PC-9 (cell line): ENCODE data around the gene AKR7A3. TPM values are rescaled to one million over a fixed set of nuclear protein-coding genes. Genes with fewer than 3 reads are reported as not detected.

Experiments
- BruUV-seq: library from RNA; stranded (reverse); fragments of 400-500 nt; replicated peaks from 2 replicates; lab custom pipeline; 2021; lab: Mats Ljungman, UMichigan
- CTCF ChIA-PET: fragments of 300-600 bp; sonication (Branson Sonifier 250); formaldehyde crosslinking; loops from one replicate; lab custom pipeline; 2022; ENCODE audit warnings: antibody characterized with exemption; lab: Charles Lee
- POLR2A ChIA-PET: fragments of 300-600 bp; sonication (Branson Sonifier 250); formaldehyde crosslinking; loops from one replicate; lab custom pipeline; 2022; ENCODE audit warnings: antibody characterized with exemption; ENCODE audit not compliant: unreplicated experiment; lab: Charles Lee
- DNase-seq, 2 experiments: peaks; one replicate each; pipeline versions ENCODE4 v3.0.0 to v3.0.0-alpha.2; 2015 to 2022; ENCODE audit warnings: mixed read lengths in 1 of 2
- H2AFZ ChIP-seq: fragments of 200-600 bp; sonication (generic); 2 replicates; pipeline ENCODE4 v1.8.1; 2017; ENCODE audit warnings: antibody characterized with exemption
- H3F3A ChIP-seq: fragments of 200-600 bp; sonication (generic); 2 replicates; pipeline ENCODE4 v1.8.1; 2017; ENCODE audit warnings: antibody characterized with exemption, mild to moderate bottlenecking, low read depth; ENCODE audit not compliant: insufficient read depth
- H3K27ac ChIP-seq: fragments of 200-600 bp; sonication (generic); 2 replicates; pipeline ENCODE4 v1.6.1; 2016; ENCODE audit warnings: mixed run types
- H3K27me3 ChIP-seq: fragments of 200-600 bp; sonication (generic); 2 replicates; pipeline ENCODE4 v1.6.1; 2016; ENCODE audit warnings: low read depth, mixed run types; ENCODE audit not compliant: insufficient read depth
- H3K36me3 ChIP-seq: fragments of 200-600 bp; sonication (generic); 2 replicates; pipeline ENCODE4 v1.6.1; 2016; ENCODE audit warnings: low read depth, mixed run types
- H3K4me1 ChIP-seq: fragments of 200-600 bp; sonication (generic); replicated peaks from 2 replicates; pipeline ENCODE4 v1.6.1; 2016; ENCODE audit warnings: mixed run types; ENCODE audit not compliant: insufficient read depth
- H3K4me2 ChIP-seq: fragments of 200-600 bp; sonication (generic); 2 replicates; pipeline ENCODE4 v1.6.1; 2017; ENCODE audit warnings: mixed run types
- H3K4me3 ChIP-seq: fragments of 200-600 bp; sonication (generic); 2 replicates; pipeline ENCODE4 v1.6.1; 2016; ENCODE audit warnings: mixed run types
- H3K79me2 ChIP-seq: fragments of 200-600 bp; sonication (generic); 2 replicates; pipeline ENCODE4 v1.6.1; 2017; ENCODE audit warnings: low read depth, mixed run types
- H3K9me2 ChIP-seq: fragments of 200-600 bp; sonication (generic); 2 replicates; pipeline ENCODE4 v1.8.1; 2017; ENCODE audit warnings: mild to moderate bottlenecking; ENCODE audit not compliant: insufficient read depth
- H3K9me3 ChIP-seq: fragments of 200-600 bp; sonication (generic); 2 replicates; pipeline ENCODE4 v1.8.1; 2016; ENCODE audit warnings: low read depth; ENCODE audit not compliant: insufficient read depth
- H4K20me1 ChIP-seq: fragments of 200-600 bp; sonication (generic); 2 replicates; pipeline ENCODE4 v1.8.1; 2017; ENCODE audit not compliant: insufficient read depth
- EZH2 ChIP-seq: fragments of 200-600 bp; sonication (generic); IDR thresholded peaks from 2 replicates; pipeline ENCODE4 v1.8.0; 2017; ENCODE audit warnings: antibody characterized with exemption, low read depth
- intact Hi-C: fragments of 100-400 bp; cut with micrococcal nuclease; formaldehyde crosslinking; loops from one replicate; pipeline ENCODE4 v1.10.0; 2022; ENCODE audit not compliant: unreplicated experiment
- total RNA-seq: library from RNA; stranded (reverse); gene quantifications from 2 replicates; pipeline ENCODE4 v1.2.3, GENCODE V29; 2021
- TF ChIP-seq, protein P1 (sequence below): fragments of 200-600 bp; sonication (generic); conservative IDR thresholded peaks from 2 replicates; pipeline ENCODE4 v1.6.1; 2017; ENCODE audit warnings: mixed run types, antibody characterized with exemption, mild to moderate bottlenecking, moderate library complexity

The AKR7A3 gene
- total RNA-seq, 1 experiment from 2014 or later: 1.9 TPM

DNA sequence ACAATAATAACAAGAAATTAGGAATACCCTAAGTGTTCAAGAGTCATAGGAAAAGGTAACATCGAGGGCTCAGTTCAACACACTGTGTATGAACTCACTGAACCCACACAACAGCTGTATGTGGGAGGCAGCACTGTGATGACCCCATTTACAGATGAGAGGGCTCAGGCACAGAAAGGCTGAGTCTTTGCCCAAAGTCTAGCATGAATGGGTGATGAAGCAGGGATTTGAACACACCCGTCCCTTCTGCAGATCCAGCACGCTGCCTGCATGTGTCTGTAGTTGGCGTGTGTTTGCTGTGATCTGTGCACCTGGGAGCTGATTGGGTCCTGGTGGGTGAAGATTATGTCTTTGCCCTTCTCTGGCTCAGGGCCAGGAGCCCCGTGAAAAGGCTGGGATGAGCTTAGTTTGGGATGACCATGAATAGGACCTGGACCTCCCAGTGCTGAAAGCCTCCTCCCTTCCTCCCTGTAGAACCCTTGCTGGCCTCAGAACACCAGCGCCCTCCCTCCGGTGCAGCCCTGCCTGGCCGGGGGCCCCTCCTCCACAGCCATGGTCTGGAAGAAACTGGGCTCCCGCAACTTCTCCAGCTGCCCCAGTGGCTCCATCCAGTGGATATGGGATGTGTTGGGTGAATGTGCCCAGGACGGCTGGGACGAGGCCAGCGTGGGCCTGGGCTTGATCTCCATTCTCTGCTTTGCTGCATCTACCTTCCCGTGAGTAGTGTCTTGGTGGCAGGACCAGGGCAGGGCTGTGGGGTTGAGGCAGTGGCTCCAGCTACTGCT lies 28.7 kb upstream of the AKR7A3 start:
- Histone ChIP-seq H3K27me3 (no peaks in the 10 kb centered on the region), H3K4me1 (peaks cover 11% of the 10 kb centered on the region), H3K79me2 (no peaks in the 10 kb centered on the region), H4K20me1 (no peaks in the 10 kb centered on the region), H3K4me2 (no peak overlapping the region), H3F3A (no peaks in the 10 kb centered on the region), H3K36me3 (no peaks in the 10 kb centered on the region), H3K9me2 (no peaks in the 10 kb centered on the region), H2AFZ (no peak overlapping the region), H3K27ac (no peak overlapping the region), H3K4me3 (no peak overlapping the region), H3K9me3 (no peaks in the 10 kb centered on the region)
- ChIA-PET POLR2A (no interaction called here), CTCF (no interaction called here)
- intact Hi-C loops: no loop called here
- BruUV-seq: no TSS peak
- DNase-seq: no peak
- TF ChIP-seq EZH2: no peak
- TF ChIP-seq, protein P1, sequence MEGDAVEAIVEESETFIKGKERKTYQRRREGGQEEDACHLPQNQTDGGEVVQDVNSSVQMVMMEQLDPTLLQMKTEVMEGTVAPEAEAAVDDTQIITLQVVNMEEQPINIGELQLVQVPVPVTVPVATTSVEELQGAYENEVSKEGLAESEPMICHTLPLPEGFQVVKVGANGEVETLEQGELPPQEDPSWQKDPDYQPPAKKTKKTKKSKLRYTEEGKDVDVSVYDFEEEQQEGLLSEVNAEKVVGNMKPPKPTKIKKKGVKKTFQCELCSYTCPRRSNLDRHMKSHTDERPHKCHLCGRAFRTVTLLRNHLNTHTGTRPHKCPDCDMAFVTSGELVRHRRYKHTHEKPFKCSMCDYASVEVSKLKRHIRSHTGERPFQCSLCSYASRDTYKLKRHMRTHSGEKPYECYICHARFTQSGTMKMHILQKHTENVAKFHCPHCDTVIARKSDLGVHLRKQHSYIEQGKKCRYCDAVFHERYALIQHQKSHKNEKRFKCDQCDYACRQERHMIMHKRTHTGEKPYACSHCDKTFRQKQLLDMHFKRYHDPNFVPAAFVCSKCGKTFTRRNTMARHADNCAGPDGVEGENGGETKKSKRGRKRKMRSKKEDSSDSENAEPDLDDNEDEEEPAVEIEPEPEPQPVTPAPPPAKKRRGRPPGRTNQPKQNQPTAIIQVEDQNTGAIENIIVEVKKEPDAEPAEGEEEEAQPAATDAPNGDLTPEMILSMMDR: no peak

DNA sequence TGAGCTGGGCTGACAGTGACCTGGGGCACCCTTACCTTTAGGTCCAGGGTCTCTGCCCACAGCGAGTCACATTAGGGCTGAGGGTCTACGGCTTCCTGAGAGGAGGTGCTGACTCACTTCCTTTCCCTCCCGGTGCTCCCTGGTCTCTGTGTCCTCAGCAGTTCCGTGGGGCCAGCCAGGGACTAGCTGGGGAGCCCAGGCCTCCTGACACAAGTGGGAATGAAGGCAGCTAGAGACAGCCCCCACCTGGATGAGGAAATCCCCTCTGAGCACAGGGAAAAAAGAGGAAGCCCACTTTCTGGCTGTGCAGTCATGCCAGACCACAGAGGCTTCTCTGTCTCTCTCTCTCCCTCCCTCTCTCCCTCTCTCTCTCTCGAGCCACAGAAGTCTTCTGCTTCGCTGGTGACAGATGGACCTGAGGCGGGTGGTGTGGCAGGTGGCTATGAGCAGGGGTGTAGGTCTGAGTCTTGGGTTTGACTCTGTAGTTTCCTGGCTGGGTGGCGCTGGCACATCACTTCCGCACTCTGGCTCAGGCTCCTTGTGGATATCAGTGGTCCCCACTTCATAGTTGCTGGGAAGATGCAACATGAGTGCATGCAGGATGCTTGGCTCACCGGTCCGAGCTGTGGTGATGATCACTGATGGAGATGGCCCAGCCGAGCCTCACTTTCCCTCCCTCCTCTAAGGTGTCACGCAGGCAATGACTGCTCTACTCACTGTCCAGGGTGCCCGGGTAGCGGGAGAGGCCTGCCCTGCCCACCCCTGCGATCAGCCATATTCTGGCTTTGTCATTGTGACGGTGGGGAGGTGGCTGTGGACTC lies 27.0 kb upstream of the AKR7A3 start:
- TF ChIP-seq, protein P1: no peak
- no peak for TF ChIP-seq EZH2

More for the DNA sequence above, 27.0 kb upstream of the AKR7A3 start:
- no peak overlapping the region for H3K27ac ChIP-seq
- no TSS peak for BruUV-seq
- peaks cover 11% of the 10 kb centered on the region for H3K4me1 ChIP-seq
- ChIA-PET CTCF (interaction anchor here (0.6 kb wide), 1 partner anchor 1115 kb away, joined by 3 read pairs; no protein-coding TSS in a partner anchor), POLR2A (no interaction called here)
- no peaks in the 10 kb centered on the region for H3K9me2 ChIP-seq
- peaks cover 5% of the 10 kb centered on the region; the same call in 1 of the 2 replicates for H4K20me1 ChIP-seq
- H2AFZ ChIP-seq: no peak overlapping the region
- no peaks in the 10 kb centered on the region for H3K9me3 ChIP-seq
- H3K4me2 ChIP-seq: no peak overlapping the region
- no peak for DNase-seq
- intact Hi-C loops: no loop called here
- no peaks in the 10 kb centered on the region for H3K27me3 ChIP-seq
- H3K36me3 ChIP-seq: no peaks in the 10 kb centered on the region
- H3F3A ChIP-seq: no peaks in the 10 kb centered on the region
- H3K79me2 ChIP-seq: peaks cover 8% of the 10 kb centered on the region; the same call in 1 of the 2 replicates
- no peak overlapping the region for H3K4me3 ChIP-seq
